Activated CD4-positive, alpha-beta T cell treated with anti-CD3 and anti-CD28 coated beads for 1 hour (primary cell): ENCODE data around the gene ZRANB1.

ENCODE experiments used
- DNase-seq: peaks from one replicate; pipeline ENCODE4 v3.0.0-alpha.2; 2020

The ZRANB1 gene

DNA sequence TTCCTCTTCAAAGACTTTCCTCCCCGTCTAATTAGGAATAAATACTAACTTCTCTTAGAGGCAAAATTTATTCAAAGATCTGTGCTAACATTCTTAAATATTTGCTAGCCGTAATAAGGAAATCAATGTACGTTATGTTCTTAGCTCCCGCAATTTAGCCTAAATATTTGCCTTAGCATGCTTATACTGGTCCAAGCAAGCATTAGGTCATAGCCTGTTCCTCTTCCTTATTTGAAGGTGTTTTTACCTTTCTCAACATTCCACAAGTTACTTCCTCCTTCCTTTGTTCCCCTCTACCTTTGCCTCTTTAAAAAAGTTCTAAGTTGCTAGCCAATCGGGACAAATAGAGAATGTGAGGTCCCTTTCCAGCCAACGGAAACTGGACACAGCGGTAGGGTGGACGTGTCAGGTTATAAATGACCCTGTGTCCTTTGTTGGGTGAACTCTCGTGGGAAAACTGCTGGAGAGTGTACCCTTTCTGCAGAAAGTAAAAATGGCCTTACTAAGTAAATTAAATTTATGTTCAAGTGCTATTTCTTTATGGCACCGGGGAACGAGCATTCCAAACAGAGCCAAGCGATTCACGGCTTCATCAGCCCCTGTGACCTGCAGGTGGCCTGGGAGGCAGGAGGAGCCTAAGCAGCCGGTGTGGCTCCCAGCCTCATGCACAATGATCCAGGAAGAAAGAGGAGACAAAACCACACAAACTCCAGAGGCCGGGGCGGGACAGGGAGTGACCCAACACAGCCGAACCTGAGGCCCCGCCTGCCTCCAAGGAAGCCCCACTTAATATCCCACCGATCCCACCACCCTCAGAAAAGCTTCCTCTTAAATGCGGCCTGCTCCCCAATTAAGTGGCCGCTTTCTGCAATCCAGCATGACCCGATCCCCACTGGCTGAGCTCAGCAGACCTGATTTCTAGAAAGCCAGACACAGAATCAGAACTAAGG, 67.0 kb downstream of the ZRANB1 start:
- DNase-seq, result no peak

GRCh38 chr10:125009661-125010161, 67.8 kb downstream of the ZRANB1 start:
- DNase-seq, result no peak

GRCh38 chr10:125010362-125010761, 68.4 kb downstream of the ZRANB1 start:
- no peak for DNase-seq

GRCh38 chr10:125011171-125011925, 69.4 kb downstream of the ZRANB1 start:
- DNase-seq, result no peak

- DNase-seq, result no peak
Observed at GRCh38 chr10:125011926-125012705, 70.2 kb downstream of the ZRANB1 start.

DNA sequence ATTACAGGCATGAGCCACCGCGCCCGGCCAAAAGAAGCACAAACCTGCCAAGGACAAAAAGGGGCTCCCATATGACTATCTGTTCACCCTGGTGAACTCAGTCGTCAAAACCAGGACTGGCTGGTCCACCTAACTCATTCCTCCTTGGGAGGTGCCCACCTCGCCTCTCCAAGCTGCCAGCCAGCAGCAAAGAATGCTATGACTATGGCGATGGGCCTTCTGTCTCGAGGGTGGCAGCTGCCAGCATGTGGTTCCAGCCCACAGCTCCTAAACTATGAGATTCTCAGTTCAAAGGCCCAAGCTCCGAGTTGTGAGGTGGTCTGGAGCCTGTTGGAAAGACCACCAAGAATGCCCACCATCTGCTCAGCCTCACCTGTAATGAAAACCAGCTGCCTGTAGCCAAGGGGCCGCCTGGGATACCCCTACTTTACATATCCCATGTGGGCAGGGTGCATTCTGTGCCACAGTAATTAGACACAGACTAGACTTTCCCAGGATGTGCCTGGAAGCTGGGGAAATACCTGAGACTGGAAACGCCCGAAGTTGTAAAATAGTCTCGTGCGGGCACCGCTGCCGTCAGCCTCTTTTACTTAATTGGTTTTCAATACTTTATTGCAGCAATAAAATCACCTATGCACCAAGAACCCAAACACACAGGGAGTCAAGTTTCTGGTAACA, 71.1 kb downstream of the ZRANB1 start:
- no peak for DNase-seq

GRCh38 chr10:125013529-125013872, 71.6 kb downstream of the ZRANB1 start:
- DNase-seq, result no peak

DNA sequence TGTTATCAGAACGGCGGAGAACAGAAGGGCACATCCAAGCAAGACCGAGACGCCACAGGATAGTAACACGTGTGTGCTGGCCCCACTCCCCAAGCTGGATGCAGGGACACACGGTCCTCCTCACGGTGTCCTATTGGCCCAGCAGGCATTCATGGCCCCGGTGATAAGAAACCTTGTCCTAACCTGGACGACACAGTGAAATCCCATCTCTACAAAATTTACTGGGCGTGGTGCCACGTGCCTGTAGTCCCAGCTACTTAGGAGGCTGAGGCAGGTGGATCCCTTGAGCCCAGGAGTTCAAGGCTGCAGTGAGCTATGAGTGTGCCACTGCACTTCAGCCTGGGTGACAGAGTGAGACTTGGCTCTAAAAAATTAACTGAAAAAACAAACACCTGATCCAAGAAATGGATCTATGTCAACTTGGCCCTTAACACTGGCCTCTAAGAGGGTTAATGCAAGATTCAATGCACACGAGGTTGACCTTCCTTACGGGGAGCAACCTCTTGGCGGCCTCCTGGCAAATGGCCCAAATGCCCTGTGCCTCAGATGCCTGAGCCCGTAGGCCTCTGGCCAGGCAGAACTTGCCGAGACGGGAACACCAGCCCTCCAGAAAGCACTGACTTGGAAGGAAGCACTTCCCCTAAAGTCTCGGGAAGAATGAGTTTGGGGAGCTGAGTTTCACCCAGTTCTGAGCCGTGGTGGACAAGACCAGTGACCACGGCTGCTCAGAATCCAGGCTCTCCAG, 72.3 kb downstream of the ZRANB1 start:
- no peak for DNase-seq

DNA sequence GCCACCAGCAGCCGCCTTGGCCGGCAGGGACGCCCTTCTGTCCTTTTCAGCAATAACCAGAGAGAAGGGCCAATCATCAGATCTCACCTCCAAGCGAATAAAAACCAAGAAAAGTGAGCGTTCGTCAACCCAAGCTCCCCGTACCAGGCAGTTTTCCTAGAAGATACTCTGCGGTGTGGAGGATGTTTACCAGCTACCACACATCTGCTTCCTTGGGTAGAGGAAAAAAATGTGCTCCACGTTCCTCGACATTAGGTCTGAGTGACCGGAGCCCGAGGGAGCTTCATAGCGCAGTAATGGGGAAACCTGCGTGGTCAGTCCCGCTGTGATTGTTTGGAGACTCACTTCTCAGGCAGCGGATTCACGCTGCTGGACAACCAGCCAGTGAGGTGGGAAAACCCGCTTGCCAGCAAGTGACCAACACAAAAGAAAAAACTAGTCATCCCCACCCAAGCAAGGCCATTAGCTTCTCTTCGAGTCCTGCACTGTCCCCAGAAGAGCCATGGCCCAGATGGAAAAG, 73.0 kb downstream of the ZRANB1 start:
- DNase-seq, result no peak

- no peak for DNase-seq
Observed at GRCh38 chr10:125015356-125015944, 73.5 kb downstream of the ZRANB1 start.

DNA sequence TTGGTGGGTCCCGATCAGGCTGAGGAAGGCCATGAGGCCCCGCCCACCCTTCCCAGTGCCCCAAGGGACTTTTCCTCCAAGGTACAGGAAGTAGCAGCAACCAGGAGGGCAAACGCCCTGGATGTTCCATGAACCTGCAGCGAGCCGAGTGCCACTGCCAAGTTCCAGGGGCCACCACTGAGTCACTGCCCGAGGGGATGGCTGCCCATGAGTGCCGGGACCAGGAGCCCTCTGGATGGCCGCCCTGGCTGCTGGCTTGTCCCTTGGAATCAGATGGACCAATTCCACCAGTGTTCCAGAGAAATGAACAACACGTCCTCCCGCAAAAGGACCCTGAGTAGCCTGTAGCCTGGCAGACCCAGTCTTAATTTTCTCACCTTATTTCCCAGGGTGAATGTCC, 74.2 kb downstream of the ZRANB1 start:
- DNase-seq, result no peak

- DNase-seq, result no peak
Observed at GRCh38 chr10:125016611-125017202, 74.8 kb downstream of the ZRANB1 start.

- no peak for DNase-seq
Observed at GRCh38 chr10:125017547-125018298, 75.8 kb downstream of the ZRANB1 start.

DNA sequence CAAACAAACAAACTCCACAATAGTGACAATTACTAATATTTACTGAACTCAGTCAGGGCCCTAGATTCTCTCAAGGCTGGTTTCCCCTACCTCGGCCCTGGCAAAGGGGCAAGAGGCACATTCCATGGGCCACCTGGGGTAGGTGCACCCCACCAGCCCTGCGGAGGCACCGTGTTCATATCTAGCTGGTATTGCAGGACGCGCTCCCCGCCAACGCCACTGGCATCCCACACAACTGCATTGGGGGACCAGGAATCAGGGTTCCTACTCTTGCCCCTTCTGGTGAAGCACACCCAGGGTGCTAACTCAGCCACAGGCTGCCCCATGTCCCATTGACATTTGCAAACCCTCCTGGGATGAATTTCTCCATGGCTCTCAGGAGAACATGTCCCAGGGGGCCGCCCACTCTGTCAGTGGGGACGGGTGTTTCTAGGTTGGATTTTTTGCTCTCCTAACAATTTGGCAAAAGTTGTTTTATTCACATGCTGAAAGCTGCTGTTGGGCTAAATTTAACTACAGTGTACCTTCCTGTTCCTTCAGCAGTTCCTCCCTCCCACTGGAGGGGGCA, 76.7 kb downstream of the ZRANB1 start:
- DNase-seq, result no peak

GRCh38 chr10:125020386-125020785, 78.5 kb downstream of the ZRANB1 start:
- DNase-seq, result no peak

DNA sequence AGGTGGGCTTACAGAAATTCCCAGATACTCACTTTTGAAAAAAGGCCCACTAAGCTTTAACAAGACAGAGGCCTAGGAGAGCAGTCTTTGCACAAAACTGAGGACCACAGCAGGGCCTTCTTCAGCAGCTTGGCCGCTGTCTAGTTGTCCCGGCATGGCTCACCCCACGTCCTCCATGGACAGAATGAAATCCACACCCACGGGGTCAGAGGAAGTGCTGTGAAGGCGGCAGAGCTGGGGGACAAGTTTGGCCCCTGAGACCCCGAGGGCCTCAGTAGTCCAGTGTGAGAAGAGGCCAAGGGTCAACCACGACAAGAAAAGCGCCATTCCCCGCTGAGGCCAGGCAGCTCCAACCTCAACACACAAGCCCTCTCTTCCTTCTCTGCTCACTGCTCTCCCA, 78.9 kb downstream of the ZRANB1 start:
- no peak for DNase-seq

DNA sequence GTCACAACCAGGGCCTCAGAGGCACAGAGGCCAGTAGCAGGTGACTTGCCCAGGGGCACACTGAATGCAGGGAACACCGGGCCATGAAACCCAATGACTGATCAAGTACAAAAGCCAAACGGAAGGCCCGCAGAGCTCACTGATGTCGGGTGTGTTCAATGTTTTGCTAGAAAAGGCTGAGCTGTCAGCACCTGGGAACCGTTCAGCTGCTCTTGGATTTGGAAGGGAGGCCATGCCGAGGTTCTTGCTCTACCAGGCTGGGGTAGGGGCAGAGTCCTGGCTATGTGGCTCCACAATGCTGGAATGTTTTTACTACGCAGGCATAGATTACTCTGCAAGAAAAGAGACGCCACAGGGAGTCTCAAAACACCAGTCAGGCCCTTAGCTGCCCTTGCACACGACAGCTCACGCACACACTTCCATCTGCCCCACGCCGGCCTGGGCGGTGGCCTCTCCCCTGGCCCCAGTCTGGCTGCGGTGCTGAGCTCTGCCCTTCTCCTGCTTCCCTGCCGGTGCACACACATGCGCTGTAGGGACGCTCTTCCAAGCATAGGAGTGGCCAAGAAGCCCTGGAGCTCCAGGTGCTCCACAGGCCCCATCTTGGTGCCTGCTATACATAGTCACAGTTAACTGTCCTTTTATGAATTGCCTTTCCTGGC, 79.9 kb downstream of the ZRANB1 start:
- no peak for DNase-seq

DNA sequence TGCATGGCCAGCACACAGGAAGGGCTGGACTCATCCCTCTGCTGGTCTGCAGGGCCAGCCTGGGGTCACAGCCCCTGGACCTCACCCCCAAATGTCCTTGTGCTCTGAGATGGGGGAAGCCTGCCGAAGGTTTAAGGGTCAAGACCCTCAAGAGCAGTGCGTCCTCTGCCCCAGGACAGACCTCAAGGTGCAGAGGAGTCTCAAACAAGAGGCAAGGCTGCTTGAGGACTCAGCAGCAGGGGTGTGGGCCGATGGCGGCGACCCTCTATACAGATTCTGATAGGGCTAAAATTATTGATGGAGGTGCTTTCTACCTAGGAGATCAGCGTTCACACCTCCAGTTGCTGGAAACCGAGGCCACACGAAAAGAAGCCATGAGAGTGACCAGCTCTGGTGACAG, 80.7 kb downstream of the ZRANB1 start:
- no peak for DNase-seq

DNA sequence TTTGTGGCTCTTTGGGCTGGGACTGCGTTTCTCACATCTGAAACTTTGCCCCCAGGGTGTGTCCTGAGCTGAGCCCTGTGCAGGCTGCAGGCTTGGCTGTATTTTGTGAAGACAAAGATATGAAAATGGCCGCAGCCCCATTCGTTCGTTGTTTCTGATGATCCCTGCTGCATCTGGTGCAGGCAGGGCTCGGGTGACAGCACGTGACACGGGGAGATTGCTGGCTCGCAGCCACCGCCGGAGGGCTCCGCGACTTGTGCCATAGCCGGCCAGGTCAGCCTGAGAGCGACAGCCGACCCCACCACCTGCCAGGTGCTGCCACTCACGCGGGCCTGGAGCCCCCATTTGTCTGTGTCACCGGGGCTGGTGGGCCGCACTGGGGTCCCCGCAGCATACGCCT, 81.3 kb downstream of the ZRANB1 start:
- DNase-seq, result no peak
